Testis (tissue), 2 donors: ENCODE measurements around the gene PTPRN2.
"Not testable (repeated sequence)": the region's sequence is repeated elsewhere in the genome, so short reads cannot be mapped to it uniquely, and the experiment has no call there.

Experiments
- POLR2A ChIP-seq: fragments of 450-650 bp; IDR thresholded peaks from one replicate; pipeline ENCODE4 v1.6.1; 2017; ENCODE audit warnings: antibody characterized with exemption, mild to moderate bottlenecking, moderate library complexity
- TF ChIP-seq, protein P1 (sequence below), 3 experiments: fragments of 450-650 bp in 2 of 3; fragments of 200-600 bp in 1 of 3; sonication (generic) in 1 of 3; IDR thresholded peaks; one replicate each; pipeline ENCODE4 v1.5.1; 2016 to 2019; ENCODE audit warnings: antibody characterized with exemption in 3 of 3, mild to moderate bottlenecking in 2 of 3, moderate library complexity in 1 of 3

GRCh38 chr7:157701395-157702180 lies 886.0 kb downstream of the PTPRN2 start:
- TF ChIP-seq, protein P1, sequence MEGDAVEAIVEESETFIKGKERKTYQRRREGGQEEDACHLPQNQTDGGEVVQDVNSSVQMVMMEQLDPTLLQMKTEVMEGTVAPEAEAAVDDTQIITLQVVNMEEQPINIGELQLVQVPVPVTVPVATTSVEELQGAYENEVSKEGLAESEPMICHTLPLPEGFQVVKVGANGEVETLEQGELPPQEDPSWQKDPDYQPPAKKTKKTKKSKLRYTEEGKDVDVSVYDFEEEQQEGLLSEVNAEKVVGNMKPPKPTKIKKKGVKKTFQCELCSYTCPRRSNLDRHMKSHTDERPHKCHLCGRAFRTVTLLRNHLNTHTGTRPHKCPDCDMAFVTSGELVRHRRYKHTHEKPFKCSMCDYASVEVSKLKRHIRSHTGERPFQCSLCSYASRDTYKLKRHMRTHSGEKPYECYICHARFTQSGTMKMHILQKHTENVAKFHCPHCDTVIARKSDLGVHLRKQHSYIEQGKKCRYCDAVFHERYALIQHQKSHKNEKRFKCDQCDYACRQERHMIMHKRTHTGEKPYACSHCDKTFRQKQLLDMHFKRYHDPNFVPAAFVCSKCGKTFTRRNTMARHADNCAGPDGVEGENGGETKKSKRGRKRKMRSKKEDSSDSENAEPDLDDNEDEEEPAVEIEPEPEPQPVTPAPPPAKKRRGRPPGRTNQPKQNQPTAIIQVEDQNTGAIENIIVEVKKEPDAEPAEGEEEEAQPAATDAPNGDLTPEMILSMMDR (IDR thresholded peaks at IDR 0.05): not testable (repeated sequence)
- not testable (repeated sequence) for TF ChIP-seq POLR2A
